SU-DHL-6 (cell line): ENCODE data around the gene EMILIN2.
A peak's percentile ranks its signal among the peaks of the same experiment; 100 is the strongest.
"Not testable (repeated sequence)": the region's sequence is repeated elsewhere in the genome, so short reads cannot be mapped to it uniquely, and the experiment has no call there.

ENCODE experiments used
- H2AFZ ChIP-seq: fragments of 200-600 bp; sonication (generic); 2 replicates; pipeline ENCODE4 v1.6.1; 2014; ENCODE audit warnings: low read depth, mild to moderate bottlenecking, moderate library complexity, mixed read lengths, antibody characterized with exemption, low read length; ENCODE audit not compliant: severe bottlenecking
- H3F3A ChIP-seq: fragments of 200-600 bp; shearing (Covaris generic); 2 replicates; pipeline ENCODE4 v1.6.0; 2016; ENCODE audit warnings: antibody characterized with exemption, mild to moderate bottlenecking; ENCODE audit not compliant: insufficient read depth
- H3K27ac ChIP-seq: fragments of 200-600 bp; sonication (generic); 2 replicates; pipeline ENCODE4 v1.5.1; 2016; ENCODE audit warnings: low read depth, mild to moderate bottlenecking, low read length, moderate library complexity, mixed read lengths
- H3K27me3 ChIP-seq: fragments of 200-600 bp; sonication (generic), shearing (Covaris generic); 2 replicates; pipeline ENCODE4 v1.6.0; 2014; ENCODE audit warnings: mild to moderate bottlenecking, low read length
- H3K36me3 ChIP-seq: fragments of 200-600 bp; sonication (generic); 2 replicates; pipeline ENCODE4 v1.6.1; 2014; ENCODE audit warnings: mild to moderate bottlenecking, low read length, mixed read lengths
- H3K4me2 ChIP-seq: fragments of 300-600, 200-600 bp; shearing (Covaris generic), sonication (generic); 2 replicates; pipeline ENCODE4 v1.6.0; 2014; ENCODE audit warnings: low read length, low read depth, mild to moderate bottlenecking; ENCODE audit not compliant: poor library complexity, severe bottlenecking
- H3K4me3 ChIP-seq: fragments of 200-600 bp; sonication (generic); 2 replicates; pipeline ENCODE4 v1.5.1; 2014; ENCODE audit warnings: antibody characterized with exemption, low read length, mild to moderate bottlenecking, mixed read lengths; ENCODE audit not compliant: insufficient read depth, poor library complexity, severe bottlenecking
- H3K79me2 ChIP-seq: fragments of 200-600 bp; sonication (generic); 2 replicates; pipeline ENCODE4 v1.6.1; 2014; ENCODE audit warnings: mild to moderate bottlenecking, low read length, moderate library complexity; ENCODE audit not compliant: insufficient read depth
- H3K9ac ChIP-seq: fragments of 200-600 bp; sonication (generic); 2 replicates; pipeline ENCODE4 v1.7.0; 2014; ENCODE audit warnings: mild to moderate bottlenecking, low read length
- H3K9me2 ChIP-seq: fragments of 200-600 bp; sonication (generic); replicated peaks from 2 replicates; pipeline ENCODE4 v1.6.1; 2014; ENCODE audit warnings: low read length; ENCODE audit not compliant: insufficient read depth
- H3K9me3 ChIP-seq: fragments of 200-600 bp; sonication (generic); 2 replicates; pipeline ENCODE4 v1.6.1; 2014; ENCODE audit warnings: low read length, mixed read lengths; ENCODE audit not compliant: insufficient read depth
- H4K20me1 ChIP-seq: fragments of 200-600 bp; sonication (generic); 2 replicates; pipeline ENCODE4 v1.6.1; 2014; ENCODE audit warnings: low read depth, mild to moderate bottlenecking, antibody characterized with exemption, low read length, moderate library complexity, mixed read lengths
- EZH2phosphoT487 ChIP-seq: fragments of 200-600 bp; sonication (generic), shearing (Covaris generic); conservative IDR thresholded peaks from 2 replicates; pipeline ENCODE4 v1.6.1; 2018; ENCODE audit warnings: mild to moderate bottlenecking, antibody characterized with exemption, low read length, moderate library complexity, mixed read lengths
- TF ChIP-seq, protein P1 (sequence below): fragments of 200-600 bp; sonication (generic); IDR thresholded peaks from one replicate; pipeline ENCODE4 v1.5.1; 2017; ENCODE audit warnings: antibody characterized with exemption, mild to moderate bottlenecking, low read length, moderate library complexity; ENCODE audit not compliant: insufficient read depth, poor library complexity, severe bottlenecking

The EMILIN2 gene

GRCh38 chr18:2914881-2915240 lies 68.1 kb downstream of the EMILIN2 start:
- Histone ChIP-seq H2AFZ (no peak overlapping the region), H3K27me3 (no peaks in the 10 kb centered on the region), H3F3A (no peaks in the 10 kb centered on the region), H3K9me3 (no peaks in the 10 kb centered on the region), H4K20me1 (no peaks in the 10 kb centered on the region), H3K36me3 (no peaks in the 10 kb centered on the region), H3K27ac (no peak overlapping the region), H3K9me2 (no peaks in the 10 kb centered on the region), H3K4me2 (no peak overlapping the region), H3K9ac (no peak overlapping the region), H3K4me3 (no peak overlapping the region), H3K79me2 (no peaks in the 10 kb centered on the region)
- no peak for TF ChIP-seq EZH2phosphoT487

DNA sequence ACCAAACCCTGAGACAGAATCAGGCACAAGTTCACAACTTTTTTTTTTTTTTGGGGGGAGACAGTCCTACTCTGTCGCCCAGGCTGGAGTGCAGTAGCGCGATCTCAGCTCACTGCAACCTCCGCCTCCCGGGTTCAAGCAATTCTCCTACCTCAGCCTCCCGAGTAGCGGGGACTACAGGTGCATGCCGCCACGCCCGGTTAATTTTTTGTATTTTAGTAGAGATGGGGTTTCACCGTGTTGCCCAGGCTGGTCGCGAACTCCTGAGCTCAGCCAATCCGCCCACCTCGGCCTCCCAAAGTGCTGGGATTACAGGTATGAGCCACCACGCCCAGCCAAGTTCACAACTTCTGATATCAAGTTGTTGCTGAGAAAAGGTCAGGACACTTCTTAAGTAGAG lies 68.7 kb downstream of the EMILIN2 start:
- H3K27me3 ChIP-seq, H3K4me3 ChIP-seq, H3F3A ChIP-seq, H3K79me2 ChIP-seq, H3K9me2 ChIP-seq, H3K9me3 ChIP-seq, H2AFZ ChIP-seq, H3K4me2 ChIP-seq, H3K9ac ChIP-seq, H3K27ac ChIP-seq, H3K36me3 ChIP-seq, H4K20me1 ChIP-seq: not testable (repeated sequence)

- TF ChIP-seq, protein P1, sequence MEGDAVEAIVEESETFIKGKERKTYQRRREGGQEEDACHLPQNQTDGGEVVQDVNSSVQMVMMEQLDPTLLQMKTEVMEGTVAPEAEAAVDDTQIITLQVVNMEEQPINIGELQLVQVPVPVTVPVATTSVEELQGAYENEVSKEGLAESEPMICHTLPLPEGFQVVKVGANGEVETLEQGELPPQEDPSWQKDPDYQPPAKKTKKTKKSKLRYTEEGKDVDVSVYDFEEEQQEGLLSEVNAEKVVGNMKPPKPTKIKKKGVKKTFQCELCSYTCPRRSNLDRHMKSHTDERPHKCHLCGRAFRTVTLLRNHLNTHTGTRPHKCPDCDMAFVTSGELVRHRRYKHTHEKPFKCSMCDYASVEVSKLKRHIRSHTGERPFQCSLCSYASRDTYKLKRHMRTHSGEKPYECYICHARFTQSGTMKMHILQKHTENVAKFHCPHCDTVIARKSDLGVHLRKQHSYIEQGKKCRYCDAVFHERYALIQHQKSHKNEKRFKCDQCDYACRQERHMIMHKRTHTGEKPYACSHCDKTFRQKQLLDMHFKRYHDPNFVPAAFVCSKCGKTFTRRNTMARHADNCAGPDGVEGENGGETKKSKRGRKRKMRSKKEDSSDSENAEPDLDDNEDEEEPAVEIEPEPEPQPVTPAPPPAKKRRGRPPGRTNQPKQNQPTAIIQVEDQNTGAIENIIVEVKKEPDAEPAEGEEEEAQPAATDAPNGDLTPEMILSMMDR: no peak
- no peak for TF ChIP-seq EZH2phosphoT487
- Histone ChIP-seq H3K4me2 (no peak overlapping the region), H3K4me3 (no peak overlapping the region), H3F3A (no peaks in the 10 kb centered on the region), H3K9ac (no peak overlapping the region), H3K9me2 (no peaks in the 10 kb centered on the region), H3K36me3 (no peaks in the 10 kb centered on the region), H4K20me1 (no peaks in the 10 kb centered on the region), H3K9me3 (no peaks in the 10 kb centered on the region), H2AFZ (no peak overlapping the region), H3K27me3 (no peaks in the 10 kb centered on the region), H3K79me2 (no peaks in the 10 kb centered on the region), H3K27ac (no peak overlapping the region)
Measured at GRCh38 chr18:2916184-2916583, 69.4 kb downstream of the EMILIN2 start.

- Histone ChIP-seq H3F3A (no peaks in the 10 kb centered on the region), H4K20me1 (no peaks in the 10 kb centered on the region), H3K36me3 (no peaks in the 10 kb centered on the region), H3K9me3 (no peaks in the 10 kb centered on the region), H3K9ac (no peak overlapping the region; the same call in 1 of the 2 replicates), H3K27me3 (no peaks in the 10 kb centered on the region), H2AFZ (no peak overlapping the region), H3K27ac (peak overlapping the region; percentile 56), H3K79me2 (no peaks in the 10 kb centered on the region), H3K4me2 (peak overlapping the region; percentile 24), H3K4me3 (no peak overlapping the region), H3K9me2 (no peaks in the 10 kb centered on the region)
- no peak for TF ChIP-seq EZH2phosphoT487
- TF ChIP-seq, protein P1: no peak
Measured at GRCh38 chr18:2917259-2918047, 70.6 kb downstream of the EMILIN2 start.
